ENCODE measurements around the gene MARVELD2.

GRCh38 chr5:69477170-69477569, 62.3 kb downstream of the MARVELD2 start:
- TF ChIP-seq CTCF (IDR thresholded peaks at IDR 0.05 in 8 of 11, conservative IDR thresholded peaks at IDR 0.05 in 3 of 11) = no peak
- TF ChIP-seq POLR2AphosphoS5 (IDR thresholded peaks at IDR 0.05) = no peak

Data from spleen (tissue), 7 donors.